Heart right ventricle (tissue), 16 donors: ENCODE results near the gene NFKB1. TPM values are rescaled to one million over a fixed set of nuclear protein-coding genes. Genes with fewer than 3 reads are reported as not detected.
A peak's percentile ranks its signal among the peaks of the same experiment; 100 is the strongest.

ENCODE experiments used
- ATAC-seq, 8 donors: fragments of 200-7000 bp; cut with Tn5 transposase; one replicate each; pipeline ENCODE4 v1.9.1; 2020; ENCODE audit warnings: mild to moderate bottlenecking in 8 of 8, moderate library complexity in 8 of 8, moderate number of reproducible peaks in 1 of 8
- DNase-seq, 2 donors: peaks; one replicate each; pipeline ENCODE4 v3.0.0-alpha.2; 2020
- H3K27ac ChIP-seq, 10 donors: fragments of 200-600 bp; sonication (generic) in 2 of 10; one replicate each; pipeline versions ENCODE4 v1.5.0 to v1.8.0; 2020 to 2022; ENCODE audit warnings: mild to moderate bottlenecking in 3 of 10
- H3K27me3 ChIP-seq, 7 donors: fragments of 200-600 bp; one replicate each; pipeline ENCODE4 v1.8.0; 2021 to 2022; ENCODE audit warnings: mild to moderate bottlenecking in 2 of 7
- H3K36me3 ChIP-seq, 9 donors: fragments of 200-600 bp; sonication (generic) in 1 of 9; one replicate each; pipeline versions ENCODE4 v1.5.0 to v1.8.0; 2020 to 2022; ENCODE audit warnings: mild to moderate bottlenecking in 2 of 9
- H3K4me1 ChIP-seq, 9 donors: fragments of 200-600 bp; sonication (generic) in 1 of 9; one replicate each; pipeline versions ENCODE4 v1.5.0 to v1.8.0; 2020 to 2022; ENCODE audit warnings: mild to moderate bottlenecking in 4 of 9
- H3K4me3 ChIP-seq, 10 donors: fragments of 200-600 bp; sonication (generic) in 2 of 10; one replicate each; pipeline versions ENCODE4 v1.5.0 to v1.8.0; 2020 to 2022; ENCODE audit warnings: mild to moderate bottlenecking in 7 of 10, moderate library complexity in 2 of 10
- H3K9me3 ChIP-seq, 11 donors: fragments of 200-600 bp in 10 of 11; sonication (generic) in 2 of 11; one replicate each; pipeline versions ENCODE4 v1.5.0 to v1.8.0; 2013 to 2022; ENCODE audit warnings: mild to moderate bottlenecking in 2 of 11, control low read depth in 1 of 11, moderate library complexity in 1 of 11
- CTCF ChIP-seq, 9 donors: fragments of 200-600 bp; sonication (generic) in 2 of 9; IDR thresholded peaks; one replicate each; pipeline versions ENCODE4 v1.5.0 to v1.8.0; 2021 to 2022; ENCODE audit warnings: antibody characterized with exemption in 9 of 9, mild to moderate bottlenecking in 5 of 9, moderate library complexity in 1 of 9
- WGBS, 2 donors: extraction: QIAGEN DNeasy Blood & Tissue Kit; methylation state at CpG; one replicate each; pipeline ENCODE4 v1.1.7; 2013; ENCODE audit warnings: inconsistent platforms in 1 of 2; 5-methylcytosine and 5-hydroxymethylcytosine counted together
- intact Hi-C, 10 donors: fragments of 100-400 bp; cut with DNase I; formaldehyde crosslinking; loops; one replicate each; pipeline versions ENCODE4 v1.11.1 to v1.14.2; 2022
- polyA plus RNA-seq, 2 donors: library from polyadenylated mRNA; stranded (reverse); fragments of 200-250 nt; gene quantifications; one replicate each; pipeline ENCODE4 v1.2.3, GENCODE V29; 2013
- total RNA-seq, 10 donors: library from RNA; stranded (reverse); fragmentation: NEBNext Ultra II Directional in 3 of 10; extraction: Animal tissue kit (Norgen Biotek cat#: 25700) in 3 of 10; gene quantifications; one replicate each; pipeline versions ENCODE4 v1.2.1 to v1.2.4, GENCODE V29; 2021 to 2023
- donor health status: Arrhythmogenic right ventricular cardiomyopathy.
- donor health status: ischemic (EF 13 %, LVEDD 7.1; RV severe dilation, severe dysfunction).
- donor health status: healthy with polysubstance abuse.
- donor health status: DM: no; HTN: yes; CAD: no.
- donor health status: DM: no; HTN: no; CAD: no.
- donor health status: ischemic (EF 25% LVEDD 6.9; RV normal size, moderate dysfunction).
- donor health status: ischemic (EF 25% LVEDD 5.7; RV mildly dilated, moderate dysfunction).
- donor health status: healthy.
- donor health status: DM: yes; HTN: yes; CAD: no.
- donor health status: Ischemic cardiomyopathy.
- donor health status: ischemic (EF 35%, LVEDD 5.7; RV mildly dilated, moderate dysfunction).
- donor health status: nonischemic (EF 11% LVEDD 7.7; RV severe dilation, severe dysfunction).
- donor health status: DM: yes; HTN: yes; CAD: no.
- donor health status: PGD.
- donor health status: ischemic (EF 29% LVEDD 5.4; RV normal size, mild dysfunction).
- donor health status: nonischemic (EF 23%, LVEDD 6.1; RV moderate dilation, normal function).

NFKB1 gene
- total and polyA plus RNA-seq, 12 donors: 4.5 to 30.3 (median 19.9) TPM

DNA sequence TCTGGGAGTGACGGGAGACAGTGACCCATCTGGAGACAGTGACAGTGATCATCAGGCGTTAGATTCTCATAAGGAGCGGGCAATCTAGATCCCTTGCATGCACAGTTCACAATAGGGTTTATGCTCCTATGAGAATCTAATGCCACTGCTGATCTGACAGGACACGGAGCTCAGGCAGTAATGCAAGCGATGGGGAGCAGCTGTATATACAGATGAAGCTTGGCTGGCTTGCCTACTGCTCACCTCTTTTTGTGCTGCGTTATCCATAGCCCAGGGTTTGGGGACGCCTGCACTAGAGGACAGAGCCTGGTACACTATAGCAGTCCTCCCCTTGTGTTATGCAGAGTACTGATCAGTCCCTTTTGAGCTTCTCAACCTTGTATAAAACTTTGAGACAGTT, 23.5 kb downstream of the NFKB1 start:
- DNase-seq (no peak), ATAC-seq (peak in 1 of 8 donors; percentile 22)
- Histone ChIP-seq H3K9me3 (no peaks in the 10 kb centered on the region), H3K4me3 (no peak overlapping the region), H3K4me1 (peaks cover 0 to 74% (median 20%) of the 10 kb centered on the region in 9 donors), H3K36me3 (peaks cover 0 to 9% (median 0%) of the 10 kb centered on the region in 9 donors), H3K27me3 (no peaks in the 10 kb centered on the region), H3K27ac (peak overlapping the region in 1 of 10 donors; percentile 22)
- TF ChIP-seq CTCF (IDR thresholded peaks at IDR 0.05): no peak
- intact Hi-C loops: no loop called here
- 98 to 99% methylated on average over 7 of the region's 7 CpGs for WGBS, 2 donors

GRCh38 chr4:102525097-102525496, 23.9 kb downstream of the NFKB1 start:
- Histone ChIP-seq H3K27ac (peak overlapping the region in 1 of 10 donors; percentile 22), H3K9me3 (no peaks in the 10 kb centered on the region), H3K4me3 (no peak overlapping the region), H3K4me1 (peaks cover 0 to 71% (median 17%) of the 10 kb centered on the region in 9 donors), H3K27me3 (no peaks in the 10 kb centered on the region), H3K36me3 (peaks cover 0 to 13% (median 0%) of the 10 kb centered on the region in 9 donors)
- intact Hi-C loops: no loop called here
- no peak for TF ChIP-seq CTCF (IDR thresholded peaks at IDR 0.05)
- ATAC-seq (peak in 1 of 8 donors; percentile 37), DNase-seq (no peak)
- WGBS, 2 donors: 84 to 88% methylated on average over 5 of the region's 5 CpGs

DNA sequence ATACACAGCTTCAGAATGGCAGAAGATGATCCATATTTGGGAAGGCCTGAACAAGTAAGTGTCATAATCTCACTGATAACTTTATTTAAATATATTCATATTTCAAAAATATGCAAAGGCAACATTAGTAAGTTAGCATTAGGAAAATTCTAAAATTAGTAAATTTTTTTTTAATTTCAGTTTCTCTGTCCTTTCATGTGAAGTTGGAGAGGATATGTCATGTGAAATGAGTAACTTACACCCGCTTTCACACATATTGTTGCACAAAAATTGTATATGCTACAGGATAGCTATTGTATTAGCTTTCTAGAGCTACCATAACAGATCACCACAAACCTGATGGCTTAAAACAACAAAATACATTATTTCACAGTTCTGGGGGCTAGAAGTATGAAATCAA, 24.3 kb downstream of the NFKB1 start:
- no peak for DNase-seq
- Histone ChIP-seq H3K4me1 (peaks cover 0 to 71% (median 17%) of the 10 kb centered on the region in 9 donors), H3K9me3 (no peaks in the 10 kb centered on the region), H3K4me3 (no peak overlapping the region), H3K27ac (peak overlapping the region in 1 of 10 donors; percentile 18), H3K36me3 (peaks cover 0 to 17% (median 0%) of the 10 kb centered on the region in 9 donors), H3K27me3 (no peaks in the 10 kb centered on the region)
- 95 to 97% methylated on average over 1 of the region's 1 CpG for WGBS, 2 donors
- intact Hi-C loops: no loop called here
- no peak for ATAC-seq
- no peak for TF ChIP-seq CTCF (IDR thresholded peaks at IDR 0.05)

DNA sequence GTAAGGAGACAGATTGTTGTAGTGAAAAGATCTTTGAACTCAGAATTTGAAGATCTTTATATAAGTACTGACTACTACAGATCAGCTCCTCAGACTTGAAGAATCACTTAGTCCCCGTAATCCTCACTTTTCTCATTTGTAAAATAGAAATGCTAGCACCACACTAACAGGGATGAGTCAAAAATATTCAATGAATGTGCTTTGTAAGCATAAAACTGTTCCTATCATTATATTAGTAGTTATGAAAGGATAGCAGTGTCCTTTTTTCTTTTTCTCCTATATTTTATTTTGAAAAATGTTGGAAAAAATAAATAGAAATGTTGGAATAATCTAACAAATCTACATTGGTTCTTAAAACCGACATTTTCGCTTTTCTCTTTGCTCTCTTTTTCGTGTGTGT, 25.4 kb downstream of the NFKB1 start:
- TF ChIP-seq CTCF (IDR thresholded peaks at IDR 0.05): no peak
- 96 to 100% methylated on average over 4 of the region's 4 CpGs for WGBS, 2 donors
- ATAC-seq (no peak), DNase-seq (no peak)
- H3K4me1 ChIP-seq: peaks cover 0 to 63% (median 15%) of the 10 kb centered on the region in 9 donors
- H3K9me3 ChIP-seq: no peaks in the 10 kb centered on the region
- no peak overlapping the region for H3K27ac ChIP-seq
- intact Hi-C loops: no loop called here
- no peak overlapping the region for H3K4me3 ChIP-seq
- H3K36me3 ChIP-seq: peaks cover 0 to 27% (median 0%) of the 10 kb centered on the region in 9 donors
- H3K27me3 ChIP-seq: no peaks in the 10 kb centered on the region
